ENCODE results near the gene OR10C1. TPM values are rescaled to one million over a fixed set of nuclear protein-coding genes. Genes with fewer than 3 reads are reported as not detected.

The OR10C1 gene
- polyA plus RNA-seq, 3 donors, result not detected

DNA sequence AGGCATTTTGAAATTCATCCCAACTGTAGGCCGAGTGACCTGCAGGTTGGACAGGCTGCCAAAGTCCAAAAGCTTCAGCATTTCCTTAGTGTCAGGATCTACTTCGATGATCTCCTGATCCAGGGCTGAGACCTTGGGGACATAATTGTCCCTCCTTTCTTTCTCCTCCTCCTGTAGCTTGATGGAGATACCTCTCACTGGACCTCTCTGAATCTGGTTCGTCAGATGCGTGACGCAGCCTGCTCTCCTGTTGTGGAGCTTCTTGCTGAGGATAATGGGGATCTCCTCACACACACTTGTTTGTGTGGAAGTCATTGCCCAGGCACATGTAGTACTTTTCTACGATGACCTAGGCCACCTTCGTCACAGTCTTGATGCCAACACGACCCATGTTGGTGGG, 50.2 kb downstream of the OR10C1 start:
- H3K36me3 Mint-ChIP-seq, result no peaks in the 10 kb centered on the region
- H2AFZ ChIP-seq (ENCODE audit: insufficient read depth, low read depth, low read length, poor library complexity, severe bottlenecking), result no peak overlapping the region
- H3K4me3 Mint-ChIP-seq, result no peak overlapping the region
- H3K36me3 ChIP-seq (replicated peaks in 1 of 2; ENCODE audit: control insufficient read depth in 1 of 2, insufficient read depth in 2 of 2, low read length in 2 of 2), result no peaks in the 10 kb centered on the region
- H4K20me1 ChIP-seq (ENCODE audit: insufficient read depth, low read length), result no peaks in the 10 kb centered on the region
- no peaks in the 10 kb centered on the region for H3K27me3 ChIP-seq (ENCODE audit: control insufficient read depth in 2 of 2, insufficient read depth in 2 of 2, low read length in 2 of 2)
- no peak overlapping the region for H3K4me3 ChIP-seq (replicated peaks in 1 of 3; ENCODE audit: low read depth in 2 of 3, low read length in 3 of 3)
- no peak overlapping the region for H3K27ac Mint-ChIP-seq
- no peak overlapping the region for H3K4me2 ChIP-seq (replicated peaks; ENCODE audit: extremely low read depth, low read length, poor library complexity, severe bottlenecking)
- no peak overlapping the region for H3K9ac ChIP-seq (ENCODE audit: insufficient read depth, low read length, poor library complexity, severe bottlenecking)
- peaks cover 4% of the 10 kb centered on the region for H3K4me1 Mint-ChIP-seq
- peaks cover 0 to 1% (median 0%) of the 10 kb centered on the region in 7 donors for H3K9me3 Mint-ChIP-seq
- no peak for DNase-seq
- intact Hi-C loops (cut with micrococcal nuclease), result no loop called here
- peaks cover 0 to 2% (median 0%) of the 10 kb centered on the region in 3 donors for H3K27me3 Mint-ChIP-seq (ENCODE audit: low read depth in 3 of 3)
- WGBS (ENCODE audit: insufficient coverage), result 100% methylated on average over 2 of the region's 8 CpGs
- no peak overlapping the region for H3K27ac ChIP-seq (ENCODE audit: low read depth in 1 of 2, low read length in 2 of 2)
- no peaks in the 10 kb centered on the region for H3K4me1 ChIP-seq (ENCODE audit: control insufficient read depth in 1 of 2, insufficient read depth in 2 of 2, low read length in 2 of 2)
- no peaks in the 10 kb centered on the region for H3K9me3 ChIP-seq (replicated peaks in 1 of 2; ENCODE audit: control insufficient read depth in 1 of 2, insufficient read depth in 1 of 2, low read length in 2 of 2)
- H3K79me2 ChIP-seq (ENCODE audit: insufficient read depth, low read length), result no peaks in the 10 kb centered on the region
- TF ChIP-seq, protein P1, sequence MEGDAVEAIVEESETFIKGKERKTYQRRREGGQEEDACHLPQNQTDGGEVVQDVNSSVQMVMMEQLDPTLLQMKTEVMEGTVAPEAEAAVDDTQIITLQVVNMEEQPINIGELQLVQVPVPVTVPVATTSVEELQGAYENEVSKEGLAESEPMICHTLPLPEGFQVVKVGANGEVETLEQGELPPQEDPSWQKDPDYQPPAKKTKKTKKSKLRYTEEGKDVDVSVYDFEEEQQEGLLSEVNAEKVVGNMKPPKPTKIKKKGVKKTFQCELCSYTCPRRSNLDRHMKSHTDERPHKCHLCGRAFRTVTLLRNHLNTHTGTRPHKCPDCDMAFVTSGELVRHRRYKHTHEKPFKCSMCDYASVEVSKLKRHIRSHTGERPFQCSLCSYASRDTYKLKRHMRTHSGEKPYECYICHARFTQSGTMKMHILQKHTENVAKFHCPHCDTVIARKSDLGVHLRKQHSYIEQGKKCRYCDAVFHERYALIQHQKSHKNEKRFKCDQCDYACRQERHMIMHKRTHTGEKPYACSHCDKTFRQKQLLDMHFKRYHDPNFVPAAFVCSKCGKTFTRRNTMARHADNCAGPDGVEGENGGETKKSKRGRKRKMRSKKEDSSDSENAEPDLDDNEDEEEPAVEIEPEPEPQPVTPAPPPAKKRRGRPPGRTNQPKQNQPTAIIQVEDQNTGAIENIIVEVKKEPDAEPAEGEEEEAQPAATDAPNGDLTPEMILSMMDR (IDR thresholded peaks at IDR 0.05), result no peak

DNA sequence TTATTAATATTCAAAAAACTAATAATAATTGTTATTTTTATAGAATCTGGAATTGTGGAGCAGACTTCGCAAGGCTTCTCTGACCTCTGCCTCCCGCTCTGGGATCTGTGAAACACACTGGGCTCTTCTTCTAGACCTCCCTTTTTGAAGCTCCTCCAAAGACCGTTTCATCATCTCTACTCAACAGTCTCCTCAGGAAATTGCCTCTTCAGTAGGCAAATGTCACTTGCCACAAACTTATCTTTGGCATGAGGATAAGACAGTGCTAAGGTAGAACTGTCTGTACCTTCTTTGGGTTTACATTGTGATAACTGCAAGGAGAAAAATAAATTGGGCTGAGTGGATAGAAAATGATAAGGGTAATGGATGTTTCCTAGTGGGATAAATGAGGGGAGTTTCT, 50.9 kb downstream of the OR10C1 start:
- H3K4me2 ChIP-seq (replicated peaks; ENCODE audit: extremely low read depth, low read length, poor library complexity, severe bottlenecking), result no peak overlapping the region
- Mint-ChIP-seq H3K27ac (no peak overlapping the region), H3K27me3 (ENCODE audit: low read depth in 3 of 3) (peaks cover 0 to 3% (median 2%) of the 10 kb centered on the region in 3 donors), H3K9me3 (peaks cover 0 to 1% (median 0%) of the 10 kb centered on the region in 7 donors), H3K4me1 (peaks cover 4% of the 10 kb centered on the region), H3K4me3 (no peak overlapping the region), H3K36me3 (no peaks in the 10 kb centered on the region)
- H3K4me1 ChIP-seq (ENCODE audit: control insufficient read depth in 1 of 2, insufficient read depth in 2 of 2, low read length in 2 of 2), result no peaks in the 10 kb centered on the region
- no peaks in the 10 kb centered on the region for H3K79me2 ChIP-seq (ENCODE audit: insufficient read depth, low read length)
- H3K9ac ChIP-seq (ENCODE audit: insufficient read depth, low read length, poor library complexity, severe bottlenecking), result no peak overlapping the region
- H3K9me3 ChIP-seq (replicated peaks in 1 of 2; ENCODE audit: control insufficient read depth in 1 of 2, insufficient read depth in 1 of 2, low read length in 2 of 2), result no peaks in the 10 kb centered on the region
- H2AFZ ChIP-seq (ENCODE audit: insufficient read depth, low read depth, low read length, poor library complexity, severe bottlenecking), result no peak overlapping the region
- H3K4me3 ChIP-seq (replicated peaks in 1 of 3; ENCODE audit: low read depth in 2 of 3, low read length in 3 of 3), result no peak overlapping the region
- no peaks in the 10 kb centered on the region for H4K20me1 ChIP-seq (ENCODE audit: insufficient read depth, low read length)
- intact Hi-C loops (cut with micrococcal nuclease), result no loop called here
- no peaks in the 10 kb centered on the region for H3K36me3 ChIP-seq (replicated peaks in 1 of 2; ENCODE audit: control insufficient read depth in 1 of 2, insufficient read depth in 2 of 2, low read length in 2 of 2)
- H3K27ac ChIP-seq (ENCODE audit: low read depth in 1 of 2, low read length in 2 of 2), result no peak overlapping the region
- TF ChIP-seq, protein P1 (IDR thresholded peaks at IDR 0.05), result no peak
- WGBS (ENCODE audit: insufficient coverage), result no CpG with 5 or more reads among the region's 3 CpGs
- no peak for DNase-seq
- no peaks in the 10 kb centered on the region for H3K27me3 ChIP-seq (ENCODE audit: control insufficient read depth in 2 of 2, insufficient read depth in 2 of 2, low read length in 2 of 2)

Data from CD14-positive monocyte (primary cell).